KMS-11 (cell line): ENCODE data around the gene CHTF8.

Experiments used
- H2AFZ ChIP-seq: fragments of 200-600 bp; sonication (generic); 2 replicates; pipeline ENCODE4 v1.6.1; 2016; ENCODE audit warnings: antibody characterized with exemption, mixed run types, low read depth
- H3K27ac ChIP-seq: fragments of 200-600 bp; sonication (generic); 2 replicates; pipeline ENCODE4 v1.6.1; 2016; ENCODE audit warnings: mild to moderate bottlenecking, mixed run types
- H3K27me3 ChIP-seq: fragments of 200-600 bp; sonication (generic); 2 replicates; pipeline ENCODE4 v1.6.1; 2017; ENCODE audit warnings: mild to moderate bottlenecking, low read depth, mixed run types, moderate library complexity; ENCODE audit not compliant: insufficient read depth
- H3K36me3 ChIP-seq: fragments of 200-600 bp; sonication (generic); 2 replicates; pipeline ENCODE4 v1.6.1; 2017; ENCODE audit warnings: mild to moderate bottlenecking, mixed run types; ENCODE audit not compliant: insufficient read depth
- H3K4me1 ChIP-seq: fragments of 200-600 bp; sonication (generic); 2 replicates; pipeline ENCODE4 v1.6.1; 2016; ENCODE audit warnings: mild to moderate bottlenecking, low read depth, mixed run types; ENCODE audit not compliant: poor library complexity, severe bottlenecking
- H3K4me2 ChIP-seq: fragments of 200-600 bp; sonication (generic); 2 replicates; pipeline ENCODE4 v1.7.0; 2016; ENCODE audit warnings: mild to moderate bottlenecking, mixed run types
- H3K4me3 ChIP-seq: fragments of 200-600 bp; sonication (generic); IDR thresholded peaks from 2 replicates; pipeline ENCODE4 v1.6.1; 2017; ENCODE audit warnings: low read depth, low read length, mixed read lengths; ENCODE audit not compliant: insufficient read depth
- H3K79me2 ChIP-seq: fragments of 200-600 bp; sonication (generic); 2 replicates; pipeline ENCODE4 v1.6.1; 2016; ENCODE audit warnings: low read depth, mixed run types; ENCODE audit not compliant: insufficient read depth
- H3K9ac ChIP-seq: fragments of 200-600 bp; sonication (generic); 2 replicates; pipeline ENCODE4 v1.6.1; 2016; ENCODE audit warnings: mild to moderate bottlenecking, mixed run types
- H4K20me1 ChIP-seq: fragments of 200-600 bp; sonication (generic); 2 replicates; pipeline ENCODE4 v1.6.1; 2016; ENCODE audit warnings: mild to moderate bottlenecking, mixed run types; ENCODE audit not compliant: insufficient read depth
- TF ChIP-seq, protein P1 (sequence below): fragments of 200-600 bp; sonication (generic); conservative IDR thresholded peaks from 2 replicates; pipeline ENCODE4 v1.6.1; 2017; ENCODE audit warnings: low read depth, mild to moderate bottlenecking, antibody characterized with exemption, low read length, moderate library complexity, mixed read lengths

Gene CHTF8

GRCh38 chr16:69108064-69108904 lies 24.1 kb downstream of the CHTF8 start:
- Histone ChIP-seq H3K27me3 (no peaks in the 10 kb centered on the region), H4K20me1 (no peaks in the 10 kb centered on the region), H3K27ac (no peak overlapping the region), H2AFZ (no peak overlapping the region), H3K79me2 (no peaks in the 10 kb centered on the region), H3K4me1 (peaks cover 15% of the 10 kb centered on the region), H3K4me2 (no peak overlapping the region), H3K9ac (no peak overlapping the region), H3K36me3 (no peaks in the 10 kb centered on the region), H3K4me3 (no peak overlapping the region)
- TF ChIP-seq, protein P1, sequence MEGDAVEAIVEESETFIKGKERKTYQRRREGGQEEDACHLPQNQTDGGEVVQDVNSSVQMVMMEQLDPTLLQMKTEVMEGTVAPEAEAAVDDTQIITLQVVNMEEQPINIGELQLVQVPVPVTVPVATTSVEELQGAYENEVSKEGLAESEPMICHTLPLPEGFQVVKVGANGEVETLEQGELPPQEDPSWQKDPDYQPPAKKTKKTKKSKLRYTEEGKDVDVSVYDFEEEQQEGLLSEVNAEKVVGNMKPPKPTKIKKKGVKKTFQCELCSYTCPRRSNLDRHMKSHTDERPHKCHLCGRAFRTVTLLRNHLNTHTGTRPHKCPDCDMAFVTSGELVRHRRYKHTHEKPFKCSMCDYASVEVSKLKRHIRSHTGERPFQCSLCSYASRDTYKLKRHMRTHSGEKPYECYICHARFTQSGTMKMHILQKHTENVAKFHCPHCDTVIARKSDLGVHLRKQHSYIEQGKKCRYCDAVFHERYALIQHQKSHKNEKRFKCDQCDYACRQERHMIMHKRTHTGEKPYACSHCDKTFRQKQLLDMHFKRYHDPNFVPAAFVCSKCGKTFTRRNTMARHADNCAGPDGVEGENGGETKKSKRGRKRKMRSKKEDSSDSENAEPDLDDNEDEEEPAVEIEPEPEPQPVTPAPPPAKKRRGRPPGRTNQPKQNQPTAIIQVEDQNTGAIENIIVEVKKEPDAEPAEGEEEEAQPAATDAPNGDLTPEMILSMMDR = no peak

- H3K27ac ChIP-seq = no peak overlapping the region
- no peak overlapping the region for H3K4me2 ChIP-seq
- H4K20me1 ChIP-seq = no peaks in the 10 kb centered on the region
- no peaks in the 10 kb centered on the region for H3K79me2 ChIP-seq
- TF ChIP-seq, protein P1 = no peak
- peaks cover 12% of the 10 kb centered on the region for H3K4me1 ChIP-seq
- no peak overlapping the region for H3K4me3 ChIP-seq
- no peak overlapping the region for H2AFZ ChIP-seq
- H3K27me3 ChIP-seq = no peaks in the 10 kb centered on the region
- H3K36me3 ChIP-seq = no peaks in the 10 kb centered on the region
- no peak overlapping the region for H3K9ac ChIP-seq
These were observed 24.9 kb downstream of the CHTF8 start for GRCh38 chr16:69107316-69107962.

GRCh38 chr16:69106491-69107315 lies 25.7 kb downstream of the CHTF8 start:
- TF ChIP-seq, protein P1 = no peak
- Histone ChIP-seq H3K27ac (no peak overlapping the region), H3K4me1 (peaks cover 5% of the 10 kb centered on the region), H3K4me3 (no peak overlapping the region), H3K27me3 (no peaks in the 10 kb centered on the region), H3K36me3 (no peaks in the 10 kb centered on the region), H3K9ac (no peak overlapping the region), H3K4me2 (no peak overlapping the region), H2AFZ (no peak overlapping the region), H4K20me1 (no peaks in the 10 kb centered on the region), H3K79me2 (no peaks in the 10 kb centered on the region)

GRCh38 chr16:69105501-69106361 lies 26.7 kb downstream of the CHTF8 start, which contains the start of gene HAS3:
Gene HAS3 (plus strand): TSS chr16:69105653. CDS start chr16:69109396, 3,743 bp downstream.
- Histone ChIP-seq H2AFZ (no peak within 1 kb of the TSS), H3K4me1 (no peaks in the 10 kb centered on the region), H4K20me1 (no peaks in the 10 kb centered on the region), H3K27ac (no peak within 1 kb of the TSS), H3K79me2 (no peaks in the 10 kb centered on the region), H3K9ac (no peak within 1 kb of the TSS), H3K4me3 (no peak within 1 kb of the TSS), H3K36me3 (no peaks in the 10 kb centered on the region), H3K27me3 (no peaks in the 10 kb centered on the region), H3K4me2 (no peak within 1 kb of the TSS)
- TF ChIP-seq, protein P1 = no peak
